NCI-H2196 treated with DMSO at 0.1 percent for 48 hours (cell line): ENCODE measurements around the gene TCERG1L.
"Not testable (repeated sequence)": the region's sequence is repeated elsewhere in the genome, so short reads cannot be mapped to it uniquely, and the experiment has no call there.

Experiments used
- DNase-seq: peaks from one replicate; lab custom pipeline; 2025; ENCODE audit not compliant: unreplicated experiment; lab: John Stamatoyannopoulos, UW

The TCERG1L gene

GRCh38 chr10:131173484-131174210 is 137.9 kb downstream of the TCERG1L start:
- DNase-seq: no peak

DNA sequence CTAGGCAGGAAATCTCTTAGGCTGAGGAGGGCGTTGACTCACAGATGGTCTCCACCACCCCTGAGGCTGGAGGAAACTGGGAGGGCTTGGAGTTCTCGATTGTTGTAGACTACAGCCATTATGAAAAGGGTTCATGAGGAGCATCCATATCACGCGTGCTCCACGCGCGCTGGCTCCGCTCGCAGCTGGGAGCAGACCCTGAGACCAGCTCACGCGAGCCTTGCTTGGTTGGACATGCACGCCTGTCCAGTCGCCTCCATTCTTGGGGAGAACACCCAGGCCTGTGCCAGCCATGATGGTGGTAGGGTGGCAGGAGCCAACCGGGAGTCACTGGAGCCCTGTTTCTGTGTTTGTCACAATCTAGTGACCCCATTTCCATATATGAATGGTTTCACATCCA is 139.1 kb downstream of the TCERG1L start:
- no peak for DNase-seq

DNA sequence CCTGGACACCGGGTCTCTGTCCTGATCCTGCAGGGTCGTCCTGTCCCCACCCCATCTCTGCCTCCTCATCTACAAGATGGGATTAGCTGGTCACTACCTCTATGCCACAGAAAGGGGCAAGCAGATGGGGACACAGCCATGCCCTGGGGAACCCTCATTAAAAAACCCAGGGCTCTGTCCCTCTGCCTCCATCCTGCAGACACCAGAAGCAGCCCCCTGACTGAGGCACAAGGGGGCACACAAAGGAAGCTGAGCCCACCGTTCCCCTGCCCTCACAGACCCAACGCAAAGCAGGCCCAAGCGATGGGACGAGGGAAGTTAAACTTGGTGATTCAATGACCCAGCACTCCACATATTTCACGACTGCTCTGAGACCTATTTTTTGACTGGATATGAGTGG is 142.4 kb downstream of the TCERG1L start:
- no peak for DNase-seq

GRCh38 chr10:131168238-131168875 is 143.2 kb downstream of the TCERG1L start:
- no peak for DNase-seq

- no peak for DNase-seq
These were observed 144.3 kb downstream of the TCERG1L start for GRCh38 chr10:131167036-131167860.

DNA sequence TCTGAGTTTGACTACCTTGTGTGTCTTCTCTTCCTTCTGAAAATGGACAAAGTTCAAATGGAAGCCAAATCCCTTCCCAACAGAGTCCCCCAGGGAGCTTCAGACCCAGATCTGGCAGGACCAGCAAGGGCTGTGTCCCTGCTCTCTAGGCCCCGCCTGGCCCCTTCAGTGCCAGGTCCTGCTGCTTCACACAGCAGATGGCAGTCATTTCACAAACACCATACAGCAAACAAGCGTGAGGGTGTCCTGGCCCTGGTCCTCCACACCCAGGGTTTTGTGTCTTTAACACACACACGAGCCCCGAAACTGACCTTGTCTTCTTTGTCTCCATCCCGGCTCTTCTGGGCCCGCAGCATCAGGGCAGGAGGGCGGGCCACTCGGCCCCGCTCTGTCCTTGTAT is 145.0 kb downstream of the TCERG1L start:
- DNase-seq: no peak

DNA sequence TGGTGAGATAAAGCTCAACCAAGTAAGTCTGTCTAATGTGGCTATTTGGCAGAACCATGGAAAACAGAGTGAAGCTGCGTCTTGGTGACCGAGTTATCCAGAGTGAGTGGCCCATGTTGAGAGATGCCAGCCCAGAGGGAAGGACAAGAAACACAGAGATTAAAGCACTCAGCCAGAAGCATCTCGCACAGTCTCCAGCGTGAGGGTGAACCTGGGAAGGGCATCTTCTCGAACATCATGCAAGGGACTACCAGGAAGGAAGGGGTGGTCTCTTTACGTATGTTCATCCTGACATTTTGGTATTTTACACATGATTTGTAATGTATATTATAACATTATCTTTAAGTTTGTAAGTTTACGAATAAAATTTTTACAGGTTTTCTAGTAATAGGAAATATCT is 146.4 kb downstream of the TCERG1L start:
- DNase-seq: no peak

DNA sequence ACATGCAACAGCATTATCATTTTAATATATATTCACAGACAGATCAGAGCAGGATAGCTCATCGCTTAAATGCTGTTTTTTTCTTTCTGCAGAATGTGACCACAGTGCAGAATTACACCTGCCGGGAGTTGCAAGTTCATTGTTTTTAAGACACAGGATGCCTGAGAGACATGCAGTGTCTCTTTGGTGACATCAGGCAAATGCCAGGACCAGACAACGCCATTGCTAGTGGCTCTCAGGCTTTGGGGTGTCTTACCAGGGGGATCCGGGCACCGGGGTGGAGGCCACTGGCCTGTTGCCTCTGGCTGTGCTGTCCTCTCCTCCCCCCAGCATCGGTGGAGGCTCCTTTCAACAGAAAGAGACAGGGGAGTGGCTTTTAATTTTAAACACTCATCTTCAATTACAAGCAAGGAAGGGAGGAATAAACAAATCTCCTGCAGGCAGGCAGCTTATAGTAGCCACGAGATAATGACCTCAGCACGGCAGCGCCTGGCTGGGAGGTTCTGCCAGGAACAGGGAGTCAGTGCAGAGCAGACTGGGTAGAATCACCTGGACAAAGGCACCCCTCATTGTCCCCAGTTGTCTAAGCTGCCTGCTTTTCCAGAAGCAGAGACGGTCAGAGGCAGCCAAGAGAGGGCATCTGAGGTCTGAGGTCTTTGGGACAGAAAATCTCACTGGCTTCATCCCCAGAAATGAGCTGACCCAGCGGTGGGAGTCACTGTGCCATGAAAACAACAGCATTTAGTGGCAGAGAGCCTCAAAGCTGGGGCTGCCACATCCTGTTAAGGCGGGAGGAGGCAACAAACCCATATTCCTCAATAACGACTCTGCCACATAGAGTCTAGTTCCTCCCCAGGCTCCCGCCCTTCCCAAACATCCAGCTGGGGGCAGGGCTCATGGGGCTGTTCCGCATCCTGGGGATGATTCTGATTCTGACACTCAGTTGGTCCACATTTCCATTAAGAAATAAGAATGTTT is 148.4 kb downstream of the TCERG1L start:
- peak; percentile 21 for DNase-seq

DNA sequence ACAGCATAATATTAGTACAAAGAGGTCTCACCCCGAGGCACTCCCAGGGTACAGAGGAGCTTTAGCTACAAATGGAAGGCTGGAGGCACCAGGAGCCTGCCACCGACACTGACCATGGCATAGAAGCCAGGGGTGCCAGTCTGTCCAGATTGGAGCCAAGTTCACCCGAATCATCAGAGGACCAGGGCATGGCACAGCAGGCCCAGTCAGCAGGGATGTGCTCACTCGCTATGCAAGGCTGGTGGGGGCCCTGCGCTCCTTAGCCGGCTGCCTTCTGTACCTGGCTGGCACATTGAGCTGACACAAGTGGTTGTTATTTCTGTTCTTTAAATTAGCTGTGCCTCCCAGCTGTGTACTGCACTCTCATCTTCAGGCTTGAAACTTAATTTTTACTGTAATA is 149.3 kb downstream of the TCERG1L start:
- no peak for DNase-seq

- DNase-seq: no peak
These were observed 150.4 kb downstream of the TCERG1L start for GRCh38 chr10:131161087-131161486.

DNA sequence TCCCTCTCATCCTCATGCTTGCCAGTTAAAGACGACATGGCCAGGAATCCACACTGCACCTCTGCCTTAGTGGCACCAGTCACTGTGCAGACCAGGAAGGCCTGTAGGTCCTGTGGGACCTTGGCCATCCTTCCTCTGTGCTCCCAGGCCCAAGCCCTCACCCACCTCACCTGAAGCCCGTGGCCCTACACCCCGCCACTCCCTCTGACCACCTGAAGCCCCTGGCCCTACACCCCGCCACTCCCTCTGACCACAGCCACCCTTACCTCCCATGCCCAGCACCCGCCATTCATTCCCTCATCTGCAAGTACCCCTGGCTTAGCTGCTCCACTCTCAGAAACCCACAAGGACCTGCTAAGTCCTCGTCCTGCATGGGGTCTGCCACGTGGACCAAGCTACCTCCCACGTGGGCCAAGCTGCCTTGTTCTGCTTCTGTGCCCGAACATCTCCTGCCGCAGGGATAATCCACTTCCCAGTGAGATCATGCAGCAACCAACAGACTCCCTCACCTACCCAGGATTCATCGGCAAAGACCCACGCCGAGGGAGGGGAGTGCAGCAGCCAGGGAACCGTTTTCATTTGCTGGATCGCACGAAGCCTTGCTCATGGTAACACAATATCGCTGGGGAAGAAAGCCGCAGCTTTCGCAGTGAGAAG is 151.2 kb downstream of the TCERG1L start:
- DNase-seq: no peak

DNA sequence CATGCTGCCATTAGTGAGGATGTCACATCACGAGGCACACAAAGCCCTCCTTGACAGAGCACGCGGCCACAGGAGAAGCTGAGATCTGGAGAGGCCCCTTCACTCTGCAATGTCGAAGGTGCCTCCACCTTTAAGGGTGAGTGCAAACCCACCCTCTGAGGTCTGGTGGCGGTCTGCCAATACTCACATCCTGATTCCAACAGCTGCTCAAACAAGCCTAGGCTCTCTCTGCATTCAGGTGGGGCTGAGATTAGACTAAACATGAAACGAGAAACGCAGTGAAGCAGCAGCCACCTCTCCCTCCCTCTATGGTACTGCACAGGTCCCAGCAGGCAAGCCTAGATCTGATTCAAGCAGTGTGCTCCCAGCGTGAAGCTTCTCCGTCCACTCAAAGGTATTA is 151.8 kb downstream of the TCERG1L start:
- no peak for DNase-seq

DNA sequence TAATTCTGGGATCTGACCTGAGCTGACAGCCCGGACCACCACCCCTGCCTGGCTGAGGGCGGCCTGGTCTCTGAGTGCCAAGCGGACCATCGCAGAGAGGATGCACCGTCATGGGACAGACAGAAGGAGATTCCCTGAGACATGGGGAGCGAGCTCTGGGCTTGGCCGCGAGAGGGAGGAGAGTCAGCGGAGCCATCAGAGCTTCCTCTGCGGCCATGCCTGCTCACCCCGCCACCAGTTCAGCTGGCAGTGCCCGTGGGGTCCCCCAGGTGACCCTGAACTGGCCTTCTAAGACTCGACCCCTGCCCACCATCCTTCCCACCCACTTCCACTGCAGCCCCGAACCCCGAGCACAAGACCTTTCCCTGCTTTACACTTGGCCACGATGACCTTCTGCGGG is 152.8 kb downstream of the TCERG1L start:
- no peak for DNase-seq

- DNase-seq: no peak
These were observed 153.6 kb downstream of the TCERG1L start for GRCh38 chr10:131157899-131158298.

DNA sequence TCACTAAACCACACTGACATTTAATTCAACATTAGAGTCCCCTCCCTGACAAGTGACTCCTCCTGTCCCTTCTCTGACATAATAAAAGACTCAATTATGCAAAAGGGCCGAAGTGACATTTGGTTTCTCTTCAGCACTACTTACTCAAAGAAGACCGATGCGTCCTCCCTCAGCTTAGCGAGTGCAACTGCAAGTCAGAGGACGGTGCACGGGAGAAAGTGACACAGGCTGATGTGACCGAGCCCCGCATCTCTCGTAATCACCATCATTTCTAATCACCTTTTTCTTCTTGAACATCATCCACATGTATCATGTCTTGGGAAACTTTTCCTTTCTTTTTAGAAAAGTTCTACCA is 155.7 kb downstream of the TCERG1L start:
- DNase-seq: no peak

DNA sequence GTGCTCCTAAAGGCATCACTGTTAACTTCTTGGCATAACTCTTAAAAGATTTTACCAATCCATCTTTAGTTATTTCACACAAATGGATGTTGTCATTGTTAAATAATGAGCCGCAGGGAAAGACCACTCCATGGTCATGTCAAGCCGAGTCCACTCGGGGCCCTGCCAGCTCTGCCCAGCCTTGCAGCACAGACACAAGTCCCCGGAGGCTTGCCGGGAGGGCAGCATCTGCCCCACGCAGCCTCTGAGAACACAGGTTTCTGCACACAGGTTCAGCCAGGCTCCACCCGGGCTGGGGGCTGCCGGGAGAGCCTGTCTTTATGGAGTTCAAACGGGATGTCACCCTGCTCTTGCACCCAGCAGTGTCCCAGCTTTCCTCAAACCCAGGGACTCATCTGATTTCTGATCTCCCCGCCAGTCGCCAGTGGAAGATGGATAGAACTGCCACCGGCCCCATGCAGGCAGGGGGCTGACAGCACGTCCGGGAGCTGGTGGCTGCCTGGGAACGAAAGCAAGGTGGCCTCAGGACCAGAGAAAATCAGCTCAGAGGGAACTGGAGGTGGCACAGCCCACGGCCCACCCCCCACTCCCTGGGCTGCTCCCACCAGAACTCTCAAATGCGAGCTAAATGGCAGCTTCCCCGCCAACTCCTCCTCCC is 156.2 kb downstream of the TCERG1L start:
- no peak for DNase-seq

DNA sequence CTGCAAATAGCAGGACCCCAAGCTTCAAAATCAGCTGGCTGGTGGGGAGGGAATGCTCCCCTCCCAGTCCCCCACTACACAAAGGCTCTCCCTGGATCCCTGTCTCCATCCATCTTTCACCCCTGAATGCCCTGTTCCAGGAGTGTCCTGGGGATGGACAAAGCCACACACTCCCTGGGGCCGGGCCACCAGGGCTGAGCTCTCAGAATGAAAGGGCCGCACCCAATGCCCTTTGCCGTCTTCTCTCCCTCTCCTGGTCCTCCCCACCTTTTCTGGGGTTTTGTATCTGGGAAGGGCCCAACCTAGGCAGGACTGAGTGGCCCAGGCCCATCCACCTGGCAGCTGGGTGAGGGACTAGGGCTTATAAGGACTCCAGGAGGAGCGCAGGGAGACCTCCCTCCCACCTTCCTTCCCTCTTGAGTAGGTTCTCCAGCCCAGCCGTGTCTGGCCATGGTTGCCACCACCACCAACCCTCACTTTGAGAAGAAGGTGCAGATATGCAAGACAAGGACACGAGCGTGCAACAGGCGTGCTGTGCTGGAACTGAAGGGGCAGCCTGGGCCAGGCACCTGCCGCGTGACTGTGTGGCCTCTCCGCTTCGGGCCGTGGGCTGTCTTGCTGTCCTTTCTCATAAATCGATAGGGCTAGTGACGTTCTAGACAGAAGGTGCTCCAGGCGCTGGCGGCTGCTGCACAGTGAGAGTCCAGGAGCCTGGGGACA is 157.1 kb downstream of the TCERG1L start:
- no peak for DNase-seq

- not testable (repeated sequence) for DNase-seq
These were observed 159.1 kb downstream of the TCERG1L start for GRCh38 chr10:131152456-131152855.

- no peak for DNase-seq
These were observed 161.4 kb downstream of the TCERG1L start for GRCh38 chr10:131150126-131150525.
